D341Med (cell line): Measurements from ENCODE around the gene TAF3.

ENCODE experiments used
- DNase-seq: peaks from one replicate; pipeline ENCODE4 v3.0.0; 2012; ENCODE audit warnings: low spot score

TAF3 gene

DNA sequence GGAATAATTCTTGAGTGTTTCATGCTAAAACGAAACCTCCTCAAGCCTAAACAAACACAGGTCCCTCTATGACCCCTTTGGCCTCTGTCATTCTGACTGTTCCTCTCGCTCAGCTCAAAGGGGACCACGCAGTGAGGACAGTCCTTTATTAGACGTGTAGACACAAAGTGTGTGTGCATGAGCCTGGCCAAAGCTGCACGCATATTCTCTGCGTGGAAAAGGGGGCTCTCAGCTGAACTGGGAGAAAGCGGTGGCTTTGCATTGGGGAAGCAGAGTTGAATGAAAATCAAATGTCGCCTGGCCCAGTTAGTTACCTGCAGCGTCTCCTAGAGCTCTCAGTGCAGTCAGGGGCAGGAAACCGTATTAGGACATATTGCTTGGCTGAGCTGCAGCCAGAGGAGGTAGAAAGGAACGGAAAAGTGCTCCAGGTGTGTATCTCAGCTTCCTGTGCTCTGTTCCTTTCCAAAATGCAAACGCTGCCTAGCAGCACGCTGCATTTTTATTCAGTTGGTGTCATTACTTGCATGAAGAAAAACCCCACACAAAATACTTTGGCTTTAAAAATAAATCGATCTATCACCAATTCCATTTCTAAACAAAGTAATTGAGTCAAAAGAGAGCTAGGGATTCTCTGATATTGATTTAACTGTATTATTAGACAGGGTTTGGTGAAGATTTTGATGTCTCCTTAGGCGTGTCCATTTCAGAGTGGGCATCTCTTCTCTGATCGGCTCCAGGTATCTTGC, 241.1 kb downstream of the TAF3 start:
- no peak for DNase-seq

DNA sequence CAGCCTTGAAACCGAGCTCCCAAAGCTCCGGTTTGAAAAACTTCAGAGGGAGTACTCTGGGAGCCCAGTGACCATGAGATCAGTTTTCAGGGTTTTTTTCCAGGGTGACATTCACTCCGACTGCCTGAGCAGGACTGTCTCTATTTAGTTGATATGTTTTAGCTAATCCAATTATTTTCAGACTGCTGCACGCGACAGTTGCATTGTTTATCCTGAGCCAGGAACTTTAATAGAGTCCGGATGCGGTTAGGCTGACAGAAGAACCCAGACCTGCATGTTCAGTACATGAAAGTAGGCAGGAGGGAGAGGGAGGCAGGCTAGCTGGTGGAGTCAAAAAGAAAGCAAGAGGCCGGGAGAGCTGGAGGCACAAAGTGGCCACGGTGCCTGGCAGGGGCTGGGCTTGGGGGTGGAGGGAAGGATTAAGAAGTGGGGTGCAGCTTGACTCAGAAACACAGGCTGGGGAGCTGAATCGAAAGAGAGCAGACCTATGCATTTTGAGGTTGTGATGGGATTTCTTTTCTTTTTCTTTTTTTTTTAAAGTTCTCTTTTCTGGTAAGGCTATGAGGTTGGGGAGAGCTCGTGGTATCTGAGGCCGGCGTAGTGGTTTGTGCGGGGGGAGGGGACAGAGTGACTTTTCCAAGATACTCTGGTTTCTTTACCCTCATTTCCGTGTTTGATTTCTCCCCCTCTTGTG, 241.9 kb downstream of the TAF3 start:
- DNase-seq, result no peak

DNA sequence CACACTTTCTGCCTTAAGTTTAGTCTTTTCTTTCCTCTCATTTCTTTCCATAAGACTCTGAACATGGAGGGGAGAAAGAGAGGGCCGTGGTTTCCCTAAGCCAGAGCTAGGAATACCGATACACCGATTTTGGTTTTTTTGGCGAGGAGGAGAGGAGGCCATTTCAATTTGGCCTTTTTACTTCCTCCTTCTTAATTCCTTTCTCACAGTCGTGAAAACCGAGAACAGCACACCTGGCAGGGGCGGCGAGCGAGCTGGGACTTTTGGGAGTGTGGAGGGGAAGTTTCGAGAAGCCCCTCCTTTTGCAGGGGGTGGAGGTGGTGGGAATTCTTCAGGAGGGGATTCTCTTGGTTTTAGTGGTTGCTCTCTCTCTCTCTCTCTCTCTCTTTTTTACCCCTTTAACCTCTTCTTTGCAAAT, 242.4 kb downstream of the TAF3 start:
- no peak for DNase-seq

DNA sequence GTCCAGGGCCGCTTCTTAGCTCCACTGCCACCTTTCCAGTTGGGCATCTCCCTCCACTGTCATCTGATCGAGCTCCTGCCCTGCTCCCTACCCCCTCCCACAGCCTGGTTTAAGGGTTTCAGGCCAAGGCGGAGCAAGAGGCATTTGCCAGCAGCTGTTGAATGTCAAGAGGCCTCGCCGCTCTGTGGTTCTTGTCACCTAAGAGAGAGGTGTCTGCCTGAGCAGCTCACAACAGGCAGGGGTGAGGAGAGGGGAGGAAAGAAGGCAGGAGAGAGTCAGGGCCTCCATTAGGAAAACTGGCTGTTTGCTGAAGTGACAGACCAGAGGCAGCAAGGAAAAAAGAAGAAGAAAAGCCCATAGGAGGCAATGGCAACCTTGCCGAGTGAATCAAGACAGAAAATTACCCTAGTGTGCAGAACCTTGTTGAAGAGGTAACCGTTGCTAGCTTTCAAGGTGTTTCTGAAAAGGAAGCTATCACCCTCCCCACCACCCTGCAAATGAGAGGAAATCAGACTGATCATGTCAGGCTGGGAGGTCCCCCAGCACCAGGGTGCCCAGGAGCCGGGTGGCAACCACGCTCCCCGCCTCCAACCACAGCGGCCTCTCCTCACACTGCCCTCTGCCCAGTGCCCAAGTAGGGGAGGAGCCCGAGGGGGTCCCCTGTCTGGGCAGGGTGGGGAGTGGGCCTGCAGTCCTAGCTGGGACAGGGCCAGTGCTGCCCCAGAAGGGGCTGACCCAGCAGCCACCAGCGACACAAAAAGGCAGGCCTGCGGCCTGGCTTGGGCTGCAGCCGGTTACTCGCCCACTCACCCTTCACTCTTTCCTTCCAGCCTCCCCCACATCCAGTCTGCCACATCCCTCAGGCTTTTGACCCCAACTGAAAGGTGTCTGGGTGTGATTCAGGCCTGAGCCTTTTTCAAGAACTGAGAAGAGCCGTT, 243.2 kb downstream of the TAF3 start:
- no peak for DNase-seq

DNA sequence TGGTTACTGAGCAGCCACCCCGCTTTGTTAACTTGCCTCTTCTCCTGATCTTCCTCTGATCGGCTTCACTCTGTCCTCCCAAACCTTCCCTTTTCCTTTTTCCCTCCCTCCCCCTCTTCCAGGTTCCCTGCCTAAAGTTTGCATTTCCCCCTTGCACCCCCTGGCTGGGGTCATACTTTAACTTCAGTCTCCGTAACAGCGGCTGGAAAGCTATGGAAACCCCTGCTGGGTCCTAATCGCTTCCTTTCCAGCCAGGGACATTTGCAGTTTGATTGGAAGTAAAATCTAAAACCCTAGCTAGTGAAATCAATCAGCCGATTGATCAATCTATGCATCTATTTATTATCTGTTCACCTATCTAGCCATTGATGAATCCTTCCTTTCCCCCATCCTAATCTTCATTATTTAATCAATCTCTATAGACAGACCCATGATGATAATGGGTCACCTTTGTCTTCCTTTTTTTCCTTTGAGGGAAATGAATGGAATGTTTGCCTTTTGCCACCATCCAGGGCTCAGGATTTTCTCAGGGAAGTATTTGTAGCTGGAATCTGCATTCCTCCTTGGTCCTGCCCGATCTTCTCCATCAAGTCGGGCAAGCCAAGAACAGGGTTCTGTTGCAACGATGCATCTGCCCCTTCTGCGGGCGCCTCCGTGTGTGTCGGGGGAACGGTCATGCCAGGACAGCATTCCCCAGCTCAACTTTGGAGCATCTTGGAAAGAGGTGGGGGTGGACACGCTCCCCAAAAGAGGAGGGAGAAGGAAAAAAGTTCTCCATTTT, 245.0 kb downstream of the TAF3 start:
- no peak for DNase-seq

DNA sequence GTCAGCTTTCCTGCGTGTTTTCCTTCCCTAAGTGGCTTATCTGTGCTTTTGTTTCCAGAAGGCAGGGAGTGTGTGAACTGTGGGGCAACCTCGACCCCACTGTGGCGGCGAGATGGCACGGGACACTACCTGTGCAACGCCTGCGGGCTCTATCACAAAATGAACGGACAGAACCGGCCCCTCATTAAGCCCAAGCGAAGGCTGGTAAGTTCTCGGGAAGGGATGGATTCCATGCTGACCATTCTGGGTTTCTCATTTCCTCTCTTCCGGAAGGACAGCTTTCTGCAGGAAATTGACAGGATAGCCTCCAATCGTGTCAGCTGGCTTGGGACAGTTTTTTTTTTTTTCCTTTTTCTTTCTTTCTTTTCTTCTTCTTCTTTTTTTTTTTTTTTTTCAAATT, 245.6 kb downstream of the TAF3 start:
- no peak for DNase-seq

DNA sequence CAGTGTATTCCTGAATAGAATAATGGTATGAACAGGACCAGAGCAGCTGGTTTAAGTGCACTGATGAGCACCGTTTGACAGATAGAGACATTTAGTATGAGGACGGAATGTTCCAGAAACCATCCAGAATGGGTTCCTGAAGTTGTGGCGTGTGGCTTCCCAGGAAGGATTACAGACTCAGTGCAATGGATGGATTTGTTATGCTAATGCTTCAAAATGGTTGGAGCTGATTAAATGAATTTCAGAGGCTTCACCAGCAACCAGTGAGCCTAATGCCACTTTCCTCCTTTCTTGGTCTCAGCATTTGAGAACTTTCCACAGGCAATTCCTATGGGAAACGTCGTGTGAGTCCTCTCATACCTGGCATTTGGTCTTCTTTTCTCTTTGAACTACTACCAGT, 246.1 kb downstream of the TAF3 start:
- DNase-seq, result no peak

DNA sequence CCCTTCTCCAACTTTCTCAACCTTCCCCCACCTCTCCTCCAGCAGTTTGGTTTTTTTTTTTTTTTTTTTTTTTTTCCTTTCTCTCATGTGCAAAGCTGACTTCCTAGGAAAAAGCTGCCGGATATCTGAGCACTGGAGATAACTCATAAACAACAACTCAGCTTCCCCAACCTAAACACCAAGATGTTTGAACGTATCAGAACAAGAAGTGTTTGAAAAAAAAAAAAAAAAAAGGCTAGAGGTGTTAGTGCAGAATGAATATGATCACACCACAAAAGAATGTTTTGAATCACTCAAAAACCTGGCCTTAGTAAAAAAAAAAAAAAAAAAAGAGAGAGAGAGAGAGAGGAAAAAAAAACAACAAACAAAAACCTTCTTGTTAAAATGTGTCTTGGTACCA, 247.3 kb downstream of the TAF3 start:
- no peak for DNase-seq

DNA sequence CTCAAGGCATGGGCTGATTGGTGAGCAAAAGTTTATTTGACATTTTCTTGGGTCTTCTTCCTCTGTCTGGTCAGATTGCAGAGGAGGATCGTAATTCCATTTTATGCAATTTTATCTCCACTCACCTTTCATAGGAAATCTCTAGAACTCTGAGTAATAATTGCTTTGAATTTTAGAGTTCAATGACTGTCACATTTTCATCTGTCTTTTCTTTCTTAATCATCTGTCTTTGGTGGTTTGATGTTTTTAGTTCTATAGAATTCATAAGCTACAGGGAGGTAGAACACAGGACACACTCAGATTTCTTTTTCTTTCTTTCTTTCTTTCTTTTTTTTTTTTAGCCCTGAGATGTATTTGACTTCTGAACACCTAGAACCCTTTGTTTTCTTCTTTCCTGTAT, 247.8 kb downstream of the TAF3 start:
- DNase-seq, result no peak
